OCI-LY7 (cell line): Measurements from ENCODE around the gene SP110. TPM values are rescaled to one million over a fixed set of nuclear protein-coding genes. Genes with fewer than 3 reads are reported as not detected.
"Not testable (repeated sequence)": the region's sequence is repeated elsewhere in the genome, so short reads cannot be mapped to it uniquely, and the experiment has no call there.

Experiments used
- BruUV-seq: library from RNA; stranded (reverse); fragments of 400-500 nt; replicated peaks from 2 replicates; lab custom pipeline; 2021; lab: Mats Ljungman, UMichigan
- CTCF ChIA-PET: fragments of 300-600 bp; sonication (Branson Sonifier 250); formaldehyde crosslinking; loops from one replicate; lab custom pipeline; 2022; ENCODE audit warnings: antibody characterized with exemption; ENCODE audit not compliant: unreplicated experiment; lab: Charles Lee
- POLR2A ChIA-PET: fragments of 300-600 bp; sonication (Branson Sonifier 250); formaldehyde crosslinking; loops from one replicate; lab custom pipeline; 2022; ENCODE audit warnings: antibody characterized with exemption; lab: Charles Lee
- DNase-seq: peaks from one replicate; pipeline ENCODE4 v3.0.0-alpha.2; 2015; ENCODE audit warnings: low spot score
- H2AFZ ChIP-seq: fragments of 200-600 bp; sonication (generic), shearing (Covaris generic); 2 replicates; pipeline ENCODE4 v1.6.1; 2014; ENCODE audit warnings: mild to moderate bottlenecking, antibody characterized with exemption, low read length, moderate library complexity
- H3K27ac ChIP-seq: fragments of 200-600 bp; sonication (generic); 2 replicates; pipeline ENCODE4 v1.5.1; 2014; ENCODE audit warnings: mixed run types, low read depth, mild to moderate bottlenecking, moderate library complexity, low read length, inconsistent platforms; ENCODE audit not compliant: poor library complexity, severe bottlenecking
- H3K36me3 ChIP-seq: fragments of 200-600 bp; sonication (generic); 2 replicates; pipeline ENCODE4 v1.6.1; 2014; ENCODE audit warnings: mild to moderate bottlenecking, antibody characterized with exemption, low read length, moderate library complexity, mixed read lengths; ENCODE audit not compliant: insufficient read depth
- H3K4me1 ChIP-seq: fragments of 200-600 bp; sonication (generic); 2 replicates; pipeline ENCODE4 v1.5.1; 2014; ENCODE audit warnings: mild to moderate bottlenecking, low read length; ENCODE audit not compliant: insufficient read depth, poor library complexity, severe bottlenecking
- H3K4me2 ChIP-seq: fragments of 200-600 bp; sonication (generic); 2 replicates; pipeline ENCODE4 v1.6.1; 2014; ENCODE audit warnings: mild to moderate bottlenecking, low read length
- H3K4me3 ChIP-seq: fragments of 200-600 bp; sonication (generic); 2 replicates; pipeline ENCODE4 v1.5.1; 2014; ENCODE audit warnings: mild to moderate bottlenecking, low read depth, low read length; ENCODE audit not compliant: poor library complexity, severe bottlenecking
- H3K79me2 ChIP-seq: fragments of 200-600 bp; sonication (generic); 2 replicates; pipeline ENCODE4 v1.6.1; 2016; ENCODE audit warnings: low read depth, mild to moderate bottlenecking, low read length, moderate library complexity, mixed read lengths; ENCODE audit not compliant: insufficient read depth
- H3K9me2 ChIP-seq: fragments of 200-600 bp; sonication (generic); 2 replicates; pipeline ENCODE4 v1.6.1; 2016; ENCODE audit warnings: mild to moderate bottlenecking, low read length, mixed read lengths; ENCODE audit not compliant: insufficient read depth
- H3K9me3 ChIP-seq: fragments of 200-600 bp; sonication (generic); 2 replicates; pipeline ENCODE4 v1.6.1; 2014; ENCODE audit warnings: mild to moderate bottlenecking, mixed run types, low read length, mixed read lengths
- H4K20me1 ChIP-seq: fragments of 200-600 bp; sonication (generic); 2 replicates; pipeline ENCODE4 v1.6.1; 2014; ENCODE audit warnings: mild to moderate bottlenecking, antibody characterized with exemption, low read length, moderate library complexity, mixed read lengths; ENCODE audit not compliant: insufficient read depth
- CTCF ChIP-seq: fragments of 200-600 bp; sonication (generic); conservative IDR thresholded peaks from 2 replicates; pipeline ENCODE4 v1.5.1; 2014; ENCODE audit warnings: mild to moderate bottlenecking, antibody characterized with exemption, low read length, moderate library complexity, mixed read lengths
- EZH2phosphoT487 ChIP-seq: fragments of 200-600 bp; sonication (generic); IDR thresholded peaks from 2 replicates; pipeline ENCODE4 v1.6.1; 2018; ENCODE audit warnings: low read depth, borderline replicate concordance, mild to moderate bottlenecking, mixed run types, antibody characterized with exemption, low read length, moderate library complexity, mixed read lengths
- intact Hi-C: fragments of 100-400 bp; cut with micrococcal nuclease; formaldehyde crosslinking; loops from one replicate; pipeline ENCODE4 v1.10.0; 2022; ENCODE audit not compliant: unreplicated experiment
- total RNA-seq, 2 experiments: library from RNA; depleted of rRNA in 1 of 2; stranded (reverse); fragments of >200 nt in 1 of 2; shearing (Covaris generic) in 1 of 2; gene quantifications; 2 replicates each; pipeline ENCODE4 v1.2.3, GENCODE V29; 2014 to 2022

Gene SP110
- total RNA-seq, 2 experiments from 2014 or later = 9.3 to 15.7 TPM

- H3K79me2 ChIP-seq = no peaks in the 10 kb centered on the region
- no peak for TF ChIP-seq EZH2phosphoT487
- TF ChIP-seq CTCF = no peak
- no peaks in the 10 kb centered on the region for H4K20me1 ChIP-seq
- no peak overlapping the region for H3K4me3 ChIP-seq
- H2AFZ ChIP-seq = no peak overlapping the region
- POLR2A ChIA-PET = no interaction called here
- no peaks in the 10 kb centered on the region for H3K9me3 ChIP-seq
- intact Hi-C loops = no loop called here
- no TSS peak for BruUV-seq
- H3K9me2 ChIP-seq = no peaks in the 10 kb centered on the region
- no peaks in the 10 kb centered on the region for H3K36me3 ChIP-seq
- CTCF ChIA-PET = no interaction called here
- H3K4me2 ChIP-seq = no peak overlapping the region
- no peak overlapping the region for H3K27ac ChIP-seq
- DNase-seq = no peak
- no peaks in the 10 kb centered on the region for H3K4me1 ChIP-seq
Measured at GRCh38 chr2:230124757-230125431, 94.9 kb downstream of the SP110 start.

GRCh38 chr2:230124235-230124634 is 95.5 kb downstream of the SP110 start:
- no peaks in the 10 kb centered on the region for H3K9me2 ChIP-seq
- no peaks in the 10 kb centered on the region for H3K36me3 ChIP-seq
- DNase-seq = no peak
- H3K4me2 ChIP-seq = no peak overlapping the region
- ChIA-PET POLR2A (no interaction called here), CTCF (no interaction called here)
- intact Hi-C loops = no loop called here
- no peaks in the 10 kb centered on the region for H3K9me3 ChIP-seq
- H4K20me1 ChIP-seq = no peaks in the 10 kb centered on the region
- H3K79me2 ChIP-seq = no peaks in the 10 kb centered on the region
- TF ChIP-seq CTCF = no peak
- H2AFZ ChIP-seq = no peak overlapping the region
- no peak overlapping the region for H3K27ac ChIP-seq
- no TSS peak for BruUV-seq
- no peaks in the 10 kb centered on the region for H3K4me1 ChIP-seq
- H3K4me3 ChIP-seq = no peak overlapping the region

DNA sequence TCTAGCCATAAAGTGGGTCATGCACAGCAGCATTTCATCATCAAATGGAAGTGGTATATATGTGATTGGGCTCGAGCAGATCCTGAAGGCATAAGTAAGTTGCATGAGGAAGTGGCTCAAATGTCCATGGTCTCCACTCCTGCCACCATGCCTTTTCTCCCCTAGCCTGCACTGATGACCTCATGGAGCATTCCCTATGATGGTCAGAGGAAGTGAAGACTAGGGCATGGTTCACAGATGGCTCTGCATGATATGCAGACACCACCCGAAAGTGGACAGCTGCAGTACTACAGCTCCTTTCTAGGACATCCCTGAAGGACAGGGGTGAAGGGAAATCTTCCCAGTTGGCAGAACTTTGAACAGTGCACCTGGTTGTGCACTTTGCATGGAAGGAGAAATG is 99.4 kb downstream of the SP110 start:
- POLR2A ChIA-PET, H2AFZ ChIP-seq, H3K4me3 ChIP-seq, H3K36me3 ChIP-seq, H4K20me1 ChIP-seq, CTCF ChIA-PET, intact Hi-C loops, H3K9me3 ChIP-seq, DNase-seq, BruUV-seq, H3K4me2 ChIP-seq, H3K27ac ChIP-seq, H3K79me2 ChIP-seq, H3K9me2 ChIP-seq, H3K4me1 ChIP-seq: not testable (repeated sequence)

GRCh38 chr2:230119827-230120226 is 100.0 kb downstream of the SP110 start:
- CTCF ChIA-PET, DNase-seq, BruUV-seq: not testable (repeated sequence)

More at GRCh38 chr2:230119827-230120226, 100.0 kb downstream of the SP110 start:
- intact Hi-C loops, H3K4me1 ChIP-seq, H3K4me3 ChIP-seq, H2AFZ ChIP-seq, H3K4me2 ChIP-seq, POLR2A ChIA-PET, H3K9me2 ChIP-seq, H4K20me1 ChIP-seq, H3K27ac ChIP-seq, H3K36me3 ChIP-seq, H3K79me2 ChIP-seq, H3K9me3 ChIP-seq: not testable (repeated sequence)
